Measurements from ENCODE around the gene IFNLR1.

GRCh38 chr1:24201941-24202440, 14.9 kb upstream of the IFNLR1 start:
- peak; percentile 87 for TF ChIP-seq CTCF (IDR thresholded peaks at IDR 0.05; ENCODE audit: poor library complexity)
- TF ChIP-seq EZH2 (IDR thresholded peaks at IDR 0.05; ENCODE audit: borderline replicate concordance) = no peak
